Measurements from ENCODE around the gene MUC2.

MUC2 gene

GRCh38 chr11:1050581-1051355 is 23.9 kb upstream of the MUC2 start:
- Histone ChIP-seq H3K4me1 (no peaks in the 10 kb centered on the region), H3K27me3 (ENCODE audit: low read depth) (peaks cover 35% of the 10 kb centered on the region), H3K9me3 (no peaks in the 10 kb centered on the region), H3K4me3 (no peak overlapping the region), H3K36me3 (replicated peaks) (no peaks in the 10 kb centered on the region)
- peak; percentile 63 to 82 for DNase-seq (ENCODE audit: low spot score in 2 of 2)
- in situ Hi-C loops (cut with MboI; ENCODE audit: low sequenced_read_pairs) = loop anchor here (10.0 kb wide), 1 partner anchor 196 kb away; no protein-coding TSS in a partner anchor

DNA sequence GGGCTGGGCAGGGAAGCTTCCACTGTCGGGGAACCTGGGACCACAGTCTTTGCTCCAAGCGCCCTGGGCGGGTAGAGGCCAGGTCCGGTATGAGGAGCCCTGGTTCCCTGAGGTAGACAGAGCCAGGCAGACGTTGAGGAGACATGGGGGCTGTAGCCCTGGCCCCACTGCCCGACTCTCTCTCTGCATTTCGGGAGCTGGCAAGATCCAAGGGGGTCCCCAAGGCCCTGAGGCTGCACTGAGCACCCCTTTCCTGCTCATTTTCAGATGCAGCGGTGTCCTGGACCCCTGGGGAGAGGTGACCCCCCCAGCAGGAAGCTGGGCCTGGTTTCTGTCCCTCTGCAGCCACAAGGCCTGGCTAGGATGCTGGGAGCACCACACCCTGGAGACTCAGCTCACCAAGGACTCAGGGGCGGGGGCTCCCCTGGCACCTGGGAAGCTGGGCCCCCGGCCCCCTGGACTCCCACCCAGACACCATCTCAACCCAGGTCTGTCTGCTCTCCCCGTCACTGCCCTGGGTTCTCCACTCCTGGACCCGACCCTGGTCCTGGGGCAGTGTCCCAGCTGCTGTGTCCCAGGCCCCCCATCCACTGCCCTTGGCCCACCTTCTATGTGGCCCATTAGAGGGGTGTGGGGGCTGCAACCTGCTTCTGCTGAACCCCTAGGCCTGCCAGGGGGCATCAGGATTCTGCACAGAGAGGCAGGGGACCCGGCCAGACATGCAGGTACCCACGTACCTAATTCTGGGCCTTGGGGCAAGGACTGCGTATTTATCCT is 23.1 kb upstream of the MUC2 start:
- in situ Hi-C loops (cut with MboI; ENCODE audit: low sequenced_read_pairs) = loop anchor here (10.0 kb wide), 1 partner anchor 197 kb away; no protein-coding TSS in a partner anchor
- Histone ChIP-seq H3K4me1 (no peaks in the 10 kb centered on the region), H3K36me3 (replicated peaks) (no peaks in the 10 kb centered on the region), H3K9me3 (no peaks in the 10 kb centered on the region), H3K27me3 (ENCODE audit: low read depth) (peaks cover 35% of the 10 kb centered on the region), H3K4me3 (no peak overlapping the region)
- no peak for DNase-seq (ENCODE audit: low spot score in 2 of 2)

DNA sequence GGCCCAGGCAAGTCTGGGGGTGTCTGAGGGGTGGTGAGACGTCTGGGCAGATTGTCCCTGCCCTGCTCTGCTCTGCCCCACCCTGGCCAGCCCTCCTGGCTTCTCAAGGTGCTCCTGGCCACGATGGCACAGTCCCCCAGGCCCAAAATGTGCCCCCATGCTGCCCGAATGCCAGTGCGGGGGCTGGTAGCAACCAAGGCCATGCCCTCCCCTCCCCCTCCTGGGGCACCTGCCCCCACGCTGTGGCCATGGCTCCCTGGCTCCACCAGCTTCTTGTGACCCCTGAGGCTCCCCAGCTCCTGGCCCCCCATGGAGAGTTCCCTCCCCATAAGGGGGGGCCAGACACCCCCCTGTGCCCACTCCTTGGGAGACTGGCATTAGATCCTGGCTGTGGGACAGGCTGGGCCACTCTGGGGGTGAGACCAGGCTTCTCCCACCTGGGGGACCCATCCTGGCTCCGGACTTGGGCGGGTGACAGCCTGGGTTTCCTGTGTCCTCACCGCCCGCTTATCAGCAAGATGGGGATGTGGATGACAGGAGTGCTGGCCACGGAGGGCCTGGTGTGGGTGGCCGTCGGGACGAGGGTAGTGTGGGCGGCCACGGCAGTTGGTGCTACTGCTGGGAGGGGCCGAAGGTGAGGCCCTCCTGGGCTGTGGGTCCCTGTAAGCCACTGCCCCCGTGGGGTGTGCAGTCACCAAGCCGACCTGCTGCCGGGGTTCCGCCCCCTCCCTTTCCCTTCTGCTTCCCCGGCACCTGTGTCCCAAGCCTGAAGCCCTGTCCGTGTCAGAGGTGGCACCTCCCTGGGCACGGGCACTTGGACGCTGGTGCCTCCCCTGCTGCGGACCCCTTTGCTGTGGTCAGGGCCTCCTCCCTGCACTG is 22.3 kb upstream of the MUC2 start:
- Histone ChIP-seq H3K4me1 (no peaks in the 10 kb centered on the region), H3K27me3 (ENCODE audit: low read depth) (peaks cover 31% of the 10 kb centered on the region), H3K36me3 (replicated peaks) (no peaks in the 10 kb centered on the region), H3K4me3 (no peak overlapping the region), H3K9me3 (no peaks in the 10 kb centered on the region)
- in situ Hi-C loops (cut with MboI; ENCODE audit: low sequenced_read_pairs) = loop anchor here (10.0 kb wide), 1 partner anchor 198 kb away; no protein-coding TSS in a partner anchor
- DNase-seq (ENCODE audit: low spot score in 2 of 2) = no peak

- in situ Hi-C loops (cut with MboI; ENCODE audit: low sequenced_read_pairs) = loop anchor here (10.0 kb wide), 1 partner anchor 199 kb away; no protein-coding TSS in a partner anchor
- no peaks in the 10 kb centered on the region for H3K36me3 ChIP-seq (replicated peaks)
- peaks cover 24% of the 10 kb centered on the region for H3K27me3 ChIP-seq (ENCODE audit: low read depth)
- no peak overlapping the region for H3K4me3 ChIP-seq
- DNase-seq (ENCODE audit: low spot score in 2 of 2) = no peak
- H3K4me1 ChIP-seq = no peaks in the 10 kb centered on the region
- no peaks in the 10 kb centered on the region for H3K9me3 ChIP-seq
Observed at GRCh38 chr11:1053121-1053901, 21.4 kb upstream of the MUC2 start.

DNA sequence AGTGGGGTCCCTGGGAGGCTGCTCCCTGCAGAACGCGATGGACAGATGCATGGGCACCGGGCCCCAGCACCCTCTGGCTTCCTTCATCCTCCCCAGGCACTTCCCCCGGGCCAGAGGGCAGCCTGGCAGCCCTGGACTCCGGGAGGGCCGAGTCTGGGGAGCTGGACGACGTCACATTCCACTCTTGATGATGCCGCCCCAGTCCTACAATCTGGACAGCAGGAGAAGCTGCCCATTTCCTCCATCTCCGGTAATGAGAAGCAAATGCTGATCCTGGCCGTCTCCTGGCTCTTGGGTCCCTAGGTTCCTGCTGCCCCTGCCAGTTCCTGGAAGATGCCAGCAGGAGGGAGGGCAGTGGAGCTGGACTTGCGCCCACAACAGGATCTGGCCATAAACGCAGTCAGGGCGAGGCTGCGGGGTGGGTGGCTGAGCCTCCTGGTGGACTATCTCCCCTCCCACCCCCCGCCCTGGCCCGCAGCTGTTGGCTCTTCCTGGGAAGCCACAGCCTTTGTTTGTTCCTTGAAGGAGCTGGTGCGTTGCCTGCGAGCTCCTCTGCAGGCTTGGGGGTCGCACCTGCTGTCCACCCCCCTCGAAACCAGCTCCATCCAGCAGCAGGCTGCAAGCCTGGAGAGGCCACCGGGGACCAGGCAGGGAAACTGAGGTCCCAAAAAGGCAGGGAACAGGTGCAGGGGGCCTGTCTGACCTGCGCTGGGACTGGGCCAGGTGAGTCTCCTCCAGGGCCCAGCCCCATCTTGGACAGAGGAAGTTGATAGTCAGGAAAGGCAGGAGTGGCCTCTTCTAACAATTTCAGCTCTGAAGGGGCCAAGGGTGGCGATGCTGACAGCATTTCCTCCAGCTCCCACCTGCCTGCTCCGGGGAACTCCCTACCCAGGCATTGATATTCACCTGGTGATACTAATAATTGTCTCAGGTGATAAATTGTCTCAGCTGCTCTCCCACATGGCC is 20.2 kb upstream of the MUC2 start:
- H3K4me3 ChIP-seq = no peak overlapping the region
- H3K9me3 ChIP-seq = no peaks in the 10 kb centered on the region
- no peaks in the 10 kb centered on the region for H3K4me1 ChIP-seq
- H3K36me3 ChIP-seq (replicated peaks) = no peaks in the 10 kb centered on the region
- H3K27me3 ChIP-seq (ENCODE audit: low read depth) = peaks cover 18% of the 10 kb centered on the region
- DNase-seq (ENCODE audit: low spot score in 2 of 2) = no peak
- in situ Hi-C loops (cut with MboI; ENCODE audit: low sequenced_read_pairs) = loop anchor here (10.0 kb wide), 1 partner anchor 200 kb away; no protein-coding TSS in a partner anchor

- Histone ChIP-seq H3K36me3 (replicated peaks) (no peaks in the 10 kb centered on the region), H3K4me3 (no peak overlapping the region), H3K4me1 (no peaks in the 10 kb centered on the region; the same call in 1 of the 2 replicates), H3K9me3 (no peaks in the 10 kb centered on the region), H3K27me3 (ENCODE audit: low read depth) (peaks cover 18% of the 10 kb centered on the region)
- in situ Hi-C loops (cut with MboI; ENCODE audit: low sequenced_read_pairs) = loop anchor here (10.0 kb wide), 1 partner anchor 200 kb away; no protein-coding TSS in a partner anchor
- no peak for DNase-seq (ENCODE audit: low spot score in 2 of 2)
Observed at GRCh38 chr11:1055109-1055703, 19.5 kb upstream of the MUC2 start.

- in situ Hi-C loops (cut with MboI; ENCODE audit: low sequenced_read_pairs) = loop anchor here (10.0 kb wide), 1 partner anchor 201 kb away; no protein-coding TSS in a partner anchor
- peak in 1 of 2 experiments; percentile 7 for DNase-seq (ENCODE audit: low spot score in 2 of 2)
- peaks cover 18% of the 10 kb centered on the region for H3K27me3 ChIP-seq (ENCODE audit: low read depth)
- no peak overlapping the region for H3K4me3 ChIP-seq
- H3K36me3 ChIP-seq (replicated peaks) = no peaks in the 10 kb centered on the region
- no peaks in the 10 kb centered on the region; the same call in 1 of the 2 replicates for H3K9me3 ChIP-seq
- H3K4me1 ChIP-seq = no peaks in the 10 kb centered on the region; the same call in 1 of the 2 replicates
Observed at GRCh38 chr11:1055990-1056771, 18.5 kb upstream of the MUC2 start.

GRCh38 chr11:1057806-1058205 is 16.9 kb upstream of the MUC2 start:
- Histone ChIP-seq H3K36me3 (replicated peaks) (no peaks in the 10 kb centered on the region), H3K9me3 (peaks cover 9% of the 10 kb centered on the region; the same call in 1 of the 2 replicates), H3K4me1 (no peaks in the 10 kb centered on the region; the same call in 1 of the 2 replicates), H3K4me3 (no peak overlapping the region), H3K27me3 (ENCODE audit: low read depth) (peaks cover 18% of the 10 kb centered on the region)
- DNase-seq (ENCODE audit: low spot score in 2 of 2) = no peak
- in situ Hi-C loops (cut with MboI; ENCODE audit: low sequenced_read_pairs) = loop anchor here (10.0 kb wide), 1 partner anchor 203 kb away; no protein-coding TSS in a partner anchor

DNA sequence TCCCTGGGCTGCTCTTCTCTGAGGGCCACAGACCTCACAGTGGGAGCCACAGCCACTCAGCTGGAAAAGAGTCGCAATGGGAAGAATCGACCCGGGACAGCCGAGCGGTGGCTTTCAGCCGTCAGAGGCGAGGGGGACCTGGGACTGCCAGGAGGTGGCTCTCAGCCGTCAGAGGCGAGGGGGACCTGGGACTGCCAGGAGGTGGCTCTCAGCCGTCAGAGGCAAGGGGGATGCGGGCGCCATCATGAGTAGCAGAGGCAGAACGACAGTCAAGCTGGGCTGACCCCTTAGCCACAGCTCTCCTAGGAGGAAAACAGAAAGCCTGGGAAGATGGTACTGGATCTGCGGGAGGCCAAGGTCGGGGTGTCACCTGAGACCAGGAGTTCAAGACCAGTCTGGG is 14.9 kb upstream of the MUC2 start:
- in situ Hi-C loops (cut with MboI; ENCODE audit: low sequenced_read_pairs) = loop anchor here (10.0 kb wide), 1 partner anchor 205 kb away; no protein-coding TSS in a partner anchor
- Histone ChIP-seq H3K36me3 (replicated peaks) (no peaks in the 10 kb centered on the region), H3K4me3 (no peak overlapping the region), H3K27me3 (ENCODE audit: low read depth) (peaks cover 7% of the 10 kb centered on the region), H3K9me3 (peaks cover 9% of the 10 kb centered on the region; the same call in 1 of the 2 replicates), H3K4me1 (no peaks in the 10 kb centered on the region; the same call in none of the 2 replicates)
- DNase-seq (ENCODE audit: low spot score in 2 of 2) = no peak

- Histone ChIP-seq H3K36me3 (replicated peaks) (no peaks in the 10 kb centered on the region), H3K4me1 (no peaks in the 10 kb centered on the region; the same call in none of the 2 replicates), H3K9me3 (peaks cover 9% of the 10 kb centered on the region; the same call in 1 of the 2 replicates), H3K4me3 (no peak overlapping the region), H3K27me3 (ENCODE audit: low read depth) (peaks cover under 1% of the 10 kb centered on the region; the same call in 1 of the 2 replicates)
- no peak for DNase-seq (ENCODE audit: low spot score in 2 of 2)
- in situ Hi-C loops (cut with MboI; ENCODE audit: low sequenced_read_pairs) = no loop called here
Observed at GRCh38 chr11:1060410-1060809, 14.3 kb upstream of the MUC2 start.

Data from HAP-1 (cell line).